Measurements from ENCODE around the gene SMYD2. TPM values are rescaled to one million over a fixed set of nuclear protein-coding genes. Genes with fewer than 3 reads are reported as not detected.

The SMYD2 gene
- total RNA-seq, 2 experiments from 2014 or later, result 17.1 to 17.6 TPM

GRCh38 chr1:214341459-214341858 lies 60.5 kb downstream of the SMYD2 start:
- H3K27me3 Mint-ChIP-seq, result no peaks in the 10 kb centered on the region
- H3K27ac ChIP-seq (ENCODE audit: low read depth in 1 of 2, low read length in 2 of 2), result no peak overlapping the region
- CTCF ChIA-PET, result no interaction called here
- H3K9me3 ChIP-seq (ENCODE audit: control insufficient read depth in 1 of 2, insufficient read depth in 1 of 2, low read length in 2 of 2), result no peaks in the 10 kb centered on the region
- peaks cover 85% of the 10 kb centered on the region for H3K36me3 Mint-ChIP-seq (ENCODE audit: low read depth)
- no peak for ATAC-seq (ENCODE audit: poor library complexity)
- H3K27ac Mint-ChIP-seq, result no peak overlapping the region
- intact Hi-C loops (cut with DNase I, micrococcal nuclease), result no loop called here
- H3K9me3 Mint-ChIP-seq, result peaks cover 12% of the 10 kb centered on the region
- H3K27me3 ChIP-seq (ENCODE audit: control insufficient read depth in 1 of 2, insufficient read depth in 2 of 2, low read length in 2 of 2), result no peaks in the 10 kb centered on the region
- no peaks in the 10 kb centered on the region for H3K4me1 ChIP-seq (ENCODE audit: insufficient read depth, low read length)
- no peak for DNase-seq
- no peak overlapping the region for H3K4me3 Mint-ChIP-seq
- no peaks in the 10 kb centered on the region for H3K4me1 Mint-ChIP-seq (ENCODE audit: low read depth)
- no peak for TF ChIP-seq CTCF (IDR thresholded peaks at IDR 0.05)
- H3K36me3 ChIP-seq (ENCODE audit: insufficient read depth, low read length), result peaks cover 16% of the 10 kb centered on the region
- POLR2A ChIA-PET, result no interaction called here
- no peak overlapping the region for H3K4me3 ChIP-seq (ENCODE audit: low read length)

- no peaks in the 10 kb centered on the region for H3K4me1 Mint-ChIP-seq (ENCODE audit: low read depth)
- Histone ChIP-seq H3K9me3 (ENCODE audit: control insufficient read depth in 1 of 2, insufficient read depth in 1 of 2, low read length in 2 of 2) (no peaks in the 10 kb centered on the region), H3K36me3 (ENCODE audit: insufficient read depth, low read length) (peaks cover 11% of the 10 kb centered on the region), H3K4me3 (ENCODE audit: low read length) (no peak overlapping the region), H3K4me1 (ENCODE audit: insufficient read depth, low read length) (no peaks in the 10 kb centered on the region), H3K27me3 (ENCODE audit: control insufficient read depth in 1 of 2, insufficient read depth in 2 of 2, low read length in 2 of 2) (no peaks in the 10 kb centered on the region), H3K27ac (ENCODE audit: low read depth in 1 of 2, low read length in 2 of 2) (no peak overlapping the region)
- ChIA-PET POLR2A (no interaction called here), CTCF (interaction anchor here (1.1 kb wide), 1 partner anchor 13 kb away, joined by 3 read pairs; no protein-coding TSS in a partner anchor)
- H3K27ac Mint-ChIP-seq, result no peak overlapping the region
- H3K36me3 Mint-ChIP-seq (ENCODE audit: low read depth), result peaks cover 80% of the 10 kb centered on the region
- H3K27me3 Mint-ChIP-seq, result no peaks in the 10 kb centered on the region
- H3K4me3 Mint-ChIP-seq, result no peak overlapping the region
- DNase-seq (no peak), ATAC-seq (ENCODE audit: poor library complexity) (no peak)
- no peak for TF ChIP-seq CTCF (IDR thresholded peaks at IDR 0.05)
- intact Hi-C loops (cut with DNase I, micrococcal nuclease), result no loop called here
- peaks cover 12% of the 10 kb centered on the region for H3K9me3 Mint-ChIP-seq
Observed at GRCh38 chr1:214341932-214342331, 61.0 kb downstream of the SMYD2 start.

- Histone ChIP-seq H3K27ac (ENCODE audit: low read depth in 1 of 2, low read length in 2 of 2) (no peak overlapping the region), H3K4me1 (ENCODE audit: insufficient read depth, low read length) (no peaks in the 10 kb centered on the region), H3K36me3 (ENCODE audit: insufficient read depth, low read length) (peaks cover 5% of the 10 kb centered on the region), H3K9me3 (ENCODE audit: control insufficient read depth in 1 of 2, insufficient read depth in 1 of 2, low read length in 2 of 2) (no peaks in the 10 kb centered on the region), H3K27me3 (ENCODE audit: control insufficient read depth in 1 of 2, insufficient read depth in 2 of 2, low read length in 2 of 2) (no peaks in the 10 kb centered on the region), H3K4me3 (ENCODE audit: low read length) (no peak overlapping the region)
- H3K4me1 Mint-ChIP-seq (ENCODE audit: low read depth), result no peaks in the 10 kb centered on the region
- CTCF ChIA-PET, result interaction anchor here (1.1 kb wide), 1 partner anchor 14 kb away, joined by 3 read pairs; no protein-coding TSS in a partner anchor
- POLR2A ChIA-PET, result no interaction called here
- ATAC-seq (ENCODE audit: poor library complexity), result no peak
- no peaks in the 10 kb centered on the region for H3K27me3 Mint-ChIP-seq
- H3K4me3 Mint-ChIP-seq, result no peak overlapping the region
- intact Hi-C loops (cut with DNase I, micrococcal nuclease), result no loop called here
- no peak overlapping the region for H3K27ac Mint-ChIP-seq
- DNase-seq, result no peak
- TF ChIP-seq CTCF (IDR thresholded peaks at IDR 0.05), result no peak
- peaks cover 12% of the 10 kb centered on the region for H3K9me3 Mint-ChIP-seq
- H3K36me3 Mint-ChIP-seq (ENCODE audit: low read depth), result peaks cover 74% of the 10 kb centered on the region
Observed at GRCh38 chr1:214342525-214342924, 61.6 kb downstream of the SMYD2 start.
